Measurements from ENCODE around the gene MAPRE2.

DNA sequence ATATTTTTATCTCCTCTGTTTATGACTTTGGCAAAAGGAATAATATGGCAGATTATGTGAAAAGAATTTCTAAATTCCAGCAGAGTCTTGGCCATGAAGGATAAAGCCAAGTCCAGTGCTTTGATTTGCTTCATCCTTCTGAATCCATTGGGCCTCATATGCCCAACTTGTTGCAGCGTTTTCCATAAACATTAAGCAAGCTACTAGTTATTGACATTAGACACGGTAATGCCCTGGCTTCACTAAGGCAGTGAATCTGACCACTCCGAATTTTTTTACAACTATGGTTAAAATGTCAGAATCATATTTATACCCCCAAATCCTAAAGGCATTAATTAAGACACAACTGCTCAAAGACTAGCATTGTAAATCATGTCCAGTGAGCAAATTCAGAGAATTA lies 79.8 kb downstream of the MAPRE2 start:
- no peak for TF ChIP-seq YY1 (IDR thresholded peaks at IDR 0.05; ENCODE audit: insufficient read depth, insufficient read length)
- TF ChIP-seq SUZ12 (IDR thresholded peaks at IDR 0.05; ENCODE audit: extremely low read depth, insufficient read depth, insufficient read length): no peak
- TF ChIP-seq ZNF274 (IDR thresholded peaks at IDR 0.05; ENCODE audit: low read depth, low read length): no peak

Measured in NT2/D1 (cell line).